ENCODE measurements around the gene OXNAD1.

GRCh38 chr3:16338999-16339398 is 74.0 kb downstream of the OXNAD1 start:
- TF ChIP-seq CTCF (conservative IDR thresholded peaks at IDR 0.05), result no peak
- TF ChIP-seq EZH2 (IDR thresholded peaks at IDR 0.05; ENCODE audit: low read depth), result no peak
